ENCODE measurements around the gene LTO1. TPM values are rescaled to one million over a fixed set of nuclear protein-coding genes. Genes with fewer than 3 reads are reported as not detected.

LTO1 gene
- total RNA-seq, 1 experiment from 2014 or later, result 25.3 TPM

DNA sequence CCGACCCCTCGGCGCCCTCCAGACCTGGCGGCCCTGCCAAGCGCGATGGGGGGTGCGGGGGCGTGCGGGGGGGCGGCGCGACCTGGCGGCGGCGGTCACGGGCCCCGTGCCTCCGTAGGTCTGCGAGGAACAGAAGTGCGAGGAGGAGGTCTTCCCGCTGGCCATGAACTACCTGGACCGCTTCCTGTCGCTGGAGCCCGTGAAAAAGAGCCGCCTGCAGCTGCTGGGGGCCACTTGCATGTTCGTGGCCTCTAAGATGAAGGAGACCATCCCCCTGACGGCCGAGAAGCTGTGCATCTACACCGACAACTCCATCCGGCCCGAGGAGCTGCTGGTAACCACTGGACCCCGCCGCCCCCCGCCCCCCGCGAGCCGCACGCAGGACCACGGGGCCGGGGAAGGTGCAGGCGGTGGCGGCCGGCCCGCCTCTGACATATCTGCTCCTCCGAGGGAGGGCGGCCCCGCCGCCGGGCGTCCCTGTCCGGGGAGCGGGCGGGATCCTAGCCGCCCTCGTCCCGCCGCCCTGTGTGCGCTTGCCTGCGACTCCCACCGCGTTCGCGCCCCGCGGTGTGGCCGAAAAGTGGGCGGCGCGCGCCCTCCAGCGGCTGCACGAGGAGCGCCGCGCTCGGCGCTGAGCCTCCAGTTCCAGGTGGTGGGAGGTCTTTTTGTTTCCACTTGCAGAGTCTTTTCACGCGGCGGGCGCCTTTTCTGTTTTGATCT lies 32.1 kb downstream of the LTO1 start:
- Histone ChIP-seq H3K4ac (ENCODE audit: low read depth, low read length) (no peak overlapping the region), H3K9ac (ENCODE audit: extremely low read depth, insufficient read length, low read length) (no peak overlapping the region), H3T11ph (ENCODE audit: low read length) (no peak overlapping the region), H2AK5ac (ENCODE audit: insufficient read length, low read length) (no peak overlapping the region), H3K56ac (ENCODE audit: insufficient read length, low read depth, low read length) (no peak overlapping the region), H3K14ac (ENCODE audit: insufficient read depth, low read length) (peak overlapping the region; percentile 13; the same call in 1 of the 2 replicates), H3K23ac (ENCODE audit: insufficient read length, low read depth, low read length) (no peak overlapping the region), H3K4me2 (ENCODE audit: insufficient read depth, insufficient read length, low read length) (peak overlapping the region; percentile 35), H3K4me1 (ENCODE audit: insufficient read depth, low read length) (no peaks in the 10 kb centered on the region), H2BK15ac (ENCODE audit: low read depth, low read length) (no peak overlapping the region), H3K27ac (ENCODE audit: insufficient read length, low read depth, low read length) (no peak overlapping the region), H2BK5ac (ENCODE audit: insufficient read length, low read length) (no peak overlapping the region), H3K23me2 (ENCODE audit: insufficient read length, low read depth, low read length, poor library complexity, severe bottlenecking) (peaks cover 14% of the 10 kb centered on the region), H4K20me1 (ENCODE audit: control insufficient read depth, insufficient read depth, insufficient read length) (no peaks in the 10 kb centered on the region), H4K91ac (ENCODE audit: insufficient read length, low read depth, low read length) (no peak overlapping the region), H2AFZ (ENCODE audit: low read length) (no peak overlapping the region), H3K27me3 (ENCODE audit: insufficient read depth, low read length) (no peaks in the 10 kb centered on the region), H2BK20ac (ENCODE audit: low read depth, low read length, poor library complexity, severe bottlenecking) (no peak overlapping the region), H3K18ac (ENCODE audit: insufficient read length, low read depth, low read length) (no peak overlapping the region), H4K8ac (replicated peaks; ENCODE audit: insufficient read length, low read depth, low read length) (no peak overlapping the region), H2BK120ac (ENCODE audit: low read depth, low read length, poor library complexity, severe bottlenecking) (no peak overlapping the region), H3K79me2 (ENCODE audit: insufficient read depth, low read length) (no peaks in the 10 kb centered on the region), H3K9me3 (ENCODE audit: control insufficient read depth, low read depth, low read length) (no peaks in the 10 kb centered on the region), H4K5ac (ENCODE audit: insufficient read length, low read depth, low read length) (no peak overlapping the region), H3K79me1 (ENCODE audit: insufficient read depth, low read depth, low read length, poor library complexity, severe bottlenecking) (peaks cover 3% of the 10 kb centered on the region), H2BK12ac (ENCODE audit: insufficient read length, low read depth, low read length) (no peak overlapping the region)
- H3K27ac Mint-ChIP-seq, result no peak overlapping the region
- peak; percentile 79 for DNase-seq
- TF ChIP-seq CTCF (conservative IDR thresholded peaks at IDR 0.05), result peak; percentile 98
- WGBS (ENCODE audit: extremely low coverage, insufficient read length, low lambda C conversion rate), result no CpG with 5 or more reads among the region's 81 CpGs
- no peaks in the 10 kb centered on the region for H3K9me3 Mint-ChIP-seq
- peaks cover 12 to 17% of the 10 kb centered on the region in 2 experiments for H3K4me1 Mint-ChIP-seq
- peaks cover 6 to 47% (median 33%) of the 10 kb centered on the region in 3 experiments; a peak in 6 of 7 replicates for H3K36me3 Mint-ChIP-seq (ENCODE audit: insufficient read depth in 1 of 3, low read depth in 3 of 3)
- peak overlapping the region; percentile 71 to 81 for H3K4me3 Mint-ChIP-seq
- H3K27me3 Mint-ChIP-seq (ENCODE audit: low read depth), result no peaks in the 10 kb centered on the region
